Activated CD4-positive, alpha-beta memory T cell treated with anti-CD3 and anti-CD28 coated beads, Interleukin-2, amount 10 ng/mL, durations not matched to agents 7 days and 5 days (primary cell): ENCODE results near the gene TRIM44. TPM values are rescaled to one million over a fixed set of nuclear protein-coding genes. Genes with fewer than 3 reads are reported as not detected.
A peak's percentile ranks its signal among the peaks of the same experiment; 100 is the strongest.
"Not testable (repeated sequence)": the region's sequence is repeated elsewhere in the genome, so short reads cannot be mapped to it uniquely, and the experiment has no call there.

Experiments
- CTCF ChIA-PET: fragments of 350-600 bp; sonication (Branson Sonifier 250); formaldehyde crosslinking; loops from one replicate; lab custom pipeline; 2021; ENCODE audit warnings: antibody characterized with exemption, inconsistent platforms; lab: Charles Lee
- POLR2A ChIA-PET: fragments of 350-600 bp; sonication (Branson Sonifier 250); formaldehyde crosslinking; loops from one replicate; lab custom pipeline; 2021; ENCODE audit warnings: antibody characterized with exemption; lab: Charles Lee
- DNase-seq: peaks from one replicate; pipeline ENCODE4 v3.0.0-alpha.2; 2020
- H3K27ac Mint-ChIP-seq: one replicate; pipeline ENCODE4 v1.8.0; 2021; ENCODE audit warnings: mild to moderate bottlenecking, mixed read lengths
- H3K27me3 Mint-ChIP-seq: one replicate; pipeline ENCODE4 v1.8.0; 2021; ENCODE audit warnings: mixed read lengths
- H3K36me3 Mint-ChIP-seq: one replicate; pipeline ENCODE4 v1.8.0; 2021; ENCODE audit warnings: low read depth, mixed read lengths
- H3K4me1 Mint-ChIP-seq: one replicate; pipeline ENCODE4 v1.8.0; 2021; ENCODE audit warnings: mixed read lengths
- H3K4me3 Mint-ChIP-seq: one replicate; pipeline ENCODE4 v1.8.0; 2021; ENCODE audit warnings: mild to moderate bottlenecking, mixed read lengths
- H3K9me3 Mint-ChIP-seq: one replicate; pipeline ENCODE4 v1.8.0; 2021; ENCODE audit warnings: mixed read lengths
- total RNA-seq, 2 experiments: library from RNA; stranded (reverse); gene quantifications; one replicate each; pipeline ENCODE4 v1.2.3, GENCODE V29; 2021

Gene TRIM44
- total RNA-seq, 2 experiments from 2014 or later: 17.7 to 20.8 TPM

GRCh38 chr11:35662061-35662648, 420 bp upstream of the TRIM44 start:
- H3K4me1 Mint-ChIP-seq: peaks cover 32% of the 10 kb centered on the region
- peak overlapping the region; percentile 81 for H3K4me3 Mint-ChIP-seq
- CTCF ChIA-PET: interaction anchor here (1.5 kb wide), 1 partner anchor 160 kb away, joined by 5 read pairs; no protein-coding TSS in a partner anchor
- H3K27ac Mint-ChIP-seq: peak overlapping the region; percentile 74
- POLR2A ChIA-PET: interaction anchor here (1.1 kb wide), 1 partner anchor 15 kb away, joined by 3 read pairs; no protein-coding TSS in a partner anchor
- no peak for DNase-seq
- peaks cover 22% of the 10 kb centered on the region for H3K9me3 Mint-ChIP-seq
- H3K36me3 Mint-ChIP-seq: peaks cover 25% of the 10 kb centered on the region
- H3K27me3 Mint-ChIP-seq: peaks cover 11% of the 10 kb centered on the region

GRCh38 chr11:35663408-35663702, 780 bp downstream of the TRIM44 start:
- Mint-ChIP-seq H3K36me3 (peaks cover 27% of the 10 kb centered on the region), H3K27me3 (peaks cover 10% of the 10 kb centered on the region), H3K4me3 (peak overlapping the region; percentile 81), H3K4me1 (peaks cover 32% of the 10 kb centered on the region), H3K9me3 (peaks cover 27% of the 10 kb centered on the region), H3K27ac (peak overlapping the region; percentile 31)
- DNase-seq: no peak
- CTCF ChIA-PET: no interaction called here
- POLR2A ChIA-PET: interaction anchor here (0.7 to 0.8 kb wide), 2 partner anchors 44 to 788 kb away, joined by 3 read pairs; no protein-coding TSS in a partner anchor

GRCh38 chr11:35664977-35665441, 2.4 kb downstream of the TRIM44 start:
- peaks cover 8% of the 10 kb centered on the region for H3K27me3 Mint-ChIP-seq
- no peak overlapping the region for H3K27ac Mint-ChIP-seq
- DNase-seq: no peak
- H3K4me3 Mint-ChIP-seq: no peak overlapping the region
- ChIA-PET CTCF (no interaction called here), POLR2A (no interaction called here)
- peaks cover 32% of the 10 kb centered on the region for H3K4me1 Mint-ChIP-seq
- H3K36me3 Mint-ChIP-seq: peaks cover 31% of the 10 kb centered on the region
- H3K9me3 Mint-ChIP-seq: peaks cover 27% of the 10 kb centered on the region

- Mint-ChIP-seq H3K4me3 (no peak overlapping the region), H3K27ac (no peak overlapping the region), H3K9me3 (peaks cover 27% of the 10 kb centered on the region), H3K4me1 (peaks cover 28% of the 10 kb centered on the region), H3K27me3 (peaks cover under 1% of the 10 kb centered on the region), H3K36me3 (peaks cover 32% of the 10 kb centered on the region)
- POLR2A ChIA-PET: no interaction called here
- CTCF ChIA-PET: no interaction called here
- DNase-seq: no peak
These were observed 4.7 kb downstream of the TRIM44 start for GRCh38 chr11:35667257-35667656.

GRCh38 chr11:35668350-35668749, 5.8 kb downstream of the TRIM44 start:
- CTCF ChIA-PET: interaction anchor here (1.3 kb wide), 1 partner anchor 154 kb away, joined by 3 read pairs; no protein-coding TSS in a partner anchor
- H3K9me3 Mint-ChIP-seq: peaks cover 23% of the 10 kb centered on the region
- H3K27ac Mint-ChIP-seq, POLR2A ChIA-PET, H3K4me3 Mint-ChIP-seq, DNase-seq, H3K27me3 Mint-ChIP-seq: not testable (repeated sequence)
- H3K4me1 Mint-ChIP-seq: peaks cover 20% of the 10 kb centered on the region
- H3K36me3 Mint-ChIP-seq: peaks cover 28% of the 10 kb centered on the region

GRCh38 chr11:35671396-35672127, 9.0 kb downstream of the TRIM44 start:
- Mint-ChIP-seq H3K4me1 (no peaks in the 10 kb centered on the region), H3K36me3 (peaks cover 8% of the 10 kb centered on the region), H3K27me3 (no peaks in the 10 kb centered on the region), H3K27ac (no peak overlapping the region), H3K4me3 (no peak overlapping the region), H3K9me3 (peaks cover 4% of the 10 kb centered on the region)
- CTCF ChIA-PET: no interaction called here
- POLR2A ChIA-PET: no interaction called here
- no peak for DNase-seq

GRCh38 chr11:35672608-35673007, 10.0 kb downstream of the TRIM44 start:
- peaks cover 8% of the 10 kb centered on the region for H3K36me3 Mint-ChIP-seq
- no peak for DNase-seq
- CTCF ChIA-PET: no interaction called here
- POLR2A ChIA-PET: no interaction called here
- peaks cover 3% of the 10 kb centered on the region for H3K9me3 Mint-ChIP-seq
- H3K4me3 Mint-ChIP-seq: no peak overlapping the region
- no peaks in the 10 kb centered on the region for H3K4me1 Mint-ChIP-seq
- H3K27ac Mint-ChIP-seq: no peak overlapping the region
- H3K27me3 Mint-ChIP-seq: no peaks in the 10 kb centered on the region

GRCh38 chr11:35675901-35676610, 13.5 kb downstream of the TRIM44 start:
- H3K4me3 Mint-ChIP-seq: no peak overlapping the region
- H3K27ac Mint-ChIP-seq: no peak overlapping the region
- no peaks in the 10 kb centered on the region for H3K36me3 Mint-ChIP-seq
- no peaks in the 10 kb centered on the region for H3K9me3 Mint-ChIP-seq
- DNase-seq: no peak
- peaks cover 3% of the 10 kb centered on the region for H3K4me1 Mint-ChIP-seq
- no peaks in the 10 kb centered on the region for H3K27me3 Mint-ChIP-seq
- ChIA-PET CTCF (no interaction called here), POLR2A (no interaction called here)

GRCh38 chr11:35676611-35676965, 14.0 kb downstream of the TRIM44 start:
- CTCF ChIA-PET: no interaction called here
- Mint-ChIP-seq H3K4me3 (no peak overlapping the region), H3K36me3 (no peaks in the 10 kb centered on the region), H3K27ac (no peak overlapping the region), H3K27me3 (no peaks in the 10 kb centered on the region), H3K4me1 (peaks cover 7% of the 10 kb centered on the region), H3K9me3 (no peaks in the 10 kb centered on the region)
- no peak for DNase-seq
- POLR2A ChIA-PET: no interaction called here

- no peak for DNase-seq
- POLR2A ChIA-PET: interaction anchor here (0.9 kb wide), 1 partner anchor 16 kb away, joined by 3 read pairs; the partner anchor contains the start of gene TRIM44
- H3K9me3 Mint-ChIP-seq: no peaks in the 10 kb centered on the region
- H3K4me3 Mint-ChIP-seq: no peak overlapping the region
- H3K4me1 Mint-ChIP-seq: peaks cover 7% of the 10 kb centered on the region
- CTCF ChIA-PET: no interaction called here
- no peaks in the 10 kb centered on the region for H3K36me3 Mint-ChIP-seq
- no peak overlapping the region for H3K27ac Mint-ChIP-seq
- no peaks in the 10 kb centered on the region for H3K27me3 Mint-ChIP-seq
These were observed 15.3 kb downstream of the TRIM44 start for GRCh38 chr11:35677904-35678303.

- peaks cover 7% of the 10 kb centered on the region for H3K4me1 Mint-ChIP-seq
These were observed 15.9 kb downstream of the TRIM44 start for GRCh38 chr11:35678471-35678870.

GRCh38 chr11:35678975-35679374, 16.4 kb downstream of the TRIM44 start:
- ChIA-PET CTCF (no interaction called here), POLR2A (no interaction called here)
- H3K4me1 Mint-ChIP-seq: peaks cover 7% of the 10 kb centered on the region

More at GRCh38 chr11:35678471-35678870, 15.9 kb downstream of the TRIM44 start:
- no peaks in the 10 kb centered on the region for H3K36me3 Mint-ChIP-seq
- no peak overlapping the region for H3K27ac Mint-ChIP-seq
- H3K4me3 Mint-ChIP-seq: no peak overlapping the region
- POLR2A ChIA-PET: no interaction called here
- DNase-seq: no peak
- CTCF ChIA-PET: no interaction called here
- no peaks in the 10 kb centered on the region for H3K27me3 Mint-ChIP-seq
- H3K9me3 Mint-ChIP-seq: no peaks in the 10 kb centered on the region

GRCh38 chr11:35680506-35680905, 17.9 kb downstream of the TRIM44 start:
- Mint-ChIP-seq H3K9me3 (no peaks in the 10 kb centered on the region), H3K4me3 (no peak overlapping the region), H3K4me1 (peaks cover 7% of the 10 kb centered on the region), H3K27ac (no peak overlapping the region), H3K27me3 (no peaks in the 10 kb centered on the region), H3K36me3 (no peaks in the 10 kb centered on the region)
- ChIA-PET CTCF (no interaction called here), POLR2A (no interaction called here)
- no peak for DNase-seq

More at GRCh38 chr11:35678975-35679374, 16.4 kb downstream of the TRIM44 start:
- Mint-ChIP-seq H3K27me3 (no peaks in the 10 kb centered on the region), H3K27ac (no peak overlapping the region), H3K4me3 (no peak overlapping the region), H3K9me3 (no peaks in the 10 kb centered on the region), H3K36me3 (no peaks in the 10 kb centered on the region)
- no peak for DNase-seq
